ENCODE results near the gene RAB42. TPM values are rescaled to one million over a fixed set of nuclear protein-coding genes. Genes with fewer than 3 reads are reported as not detected.

The RAB42 gene
- total and polyA plus RNA-seq, 4 experiments from 2014 or later = 0.38 to 1.3 TPM; not detected in 2

GRCh38 chr1:28577052-28577678 lies 14.9 kb upstream of the RAB42 start:
- CTCF ChIA-PET (ENCODE audit: partially characterized antibody) = no interaction called here
- POLR2A ChIA-PET (ENCODE audit: partially characterized antibody) = interaction anchor here (1.0 to 9.1 kb wide), 6 partner anchors 15 to 159 kb away, joined by 3 to 234 read pairs (median 140); partner anchors contain the start of genes GMEB1, RCC1, RNU11 and TAF12

DNA sequence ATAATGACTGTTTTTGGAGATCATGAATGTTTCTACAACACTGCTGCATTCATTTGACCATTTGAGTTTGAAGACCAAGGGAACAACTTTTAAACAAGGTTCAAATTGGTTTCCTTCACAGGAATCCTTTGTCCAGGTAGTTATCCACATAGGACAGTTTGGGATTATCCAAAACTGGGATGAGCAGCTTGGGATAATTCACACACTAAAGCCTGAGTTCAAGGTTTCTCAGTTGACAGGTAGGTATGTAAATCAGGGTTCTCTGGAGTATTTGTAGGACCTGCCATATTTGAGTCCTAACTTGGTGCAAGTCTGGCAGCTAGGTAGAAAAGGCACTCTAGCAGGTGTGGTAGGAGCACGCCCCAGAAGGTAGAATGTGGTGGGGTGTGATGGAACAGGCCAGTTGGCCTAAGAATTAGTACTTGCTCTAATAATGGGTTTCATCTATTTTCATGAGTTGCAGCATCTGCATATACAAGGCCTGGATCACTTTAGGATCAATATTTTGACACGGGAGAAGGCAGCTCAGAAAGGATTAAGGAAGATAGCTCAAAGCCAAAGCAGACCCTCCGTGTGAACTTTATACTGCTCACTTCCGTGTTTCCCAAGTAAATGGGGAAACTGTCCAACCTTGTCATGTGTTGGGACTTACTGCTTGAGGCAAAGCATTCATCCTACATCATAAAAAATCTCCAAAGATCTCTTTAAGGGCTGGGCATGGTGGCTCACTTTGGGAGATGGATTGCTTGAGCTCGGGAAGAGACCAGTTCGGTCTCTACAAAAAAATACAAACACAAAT lies 14.1 kb upstream of the RAB42 start:
- intact Hi-C loops (cut with micrococcal nuclease) = no loop called here
- Histone ChIP-seq H3K4me1 (ENCODE audit: insufficient read depth, low read length) (peaks cover 33% of the 10 kb centered on the region), H3K36me3 (ENCODE audit: insufficient read depth, low read length) (peaks cover 39% of the 10 kb centered on the region), H3K27ac (ENCODE audit: low read depth, low read length) (no peak overlapping the region), H3K9me3 (ENCODE audit: control insufficient read depth in 1 of 2, low read length in 2 of 2) (no peaks in the 10 kb centered on the region), H3K27me3 (ENCODE audit: insufficient read depth, low read length) (no peaks in the 10 kb centered on the region), H3K4me3 (ENCODE audit: low read length in 2 of 2) (no peak overlapping the region)
- DNase-seq = no peak
- no peak overlapping the region for H3K4me3 Mint-ChIP-seq
- ChIA-PET CTCF (ENCODE audit: partially characterized antibody) (interaction anchor here (2.2 to 5.0 kb wide), 2 partner anchors 24 to 69 kb away, joined by 5 to 23 read pairs; partner anchors contain the start of gene TRNAU1AP), POLR2A (ENCODE audit: partially characterized antibody) (interaction anchor here (1.0 to 9.1 kb wide), 9 partner anchors 16 to 603 kb away, joined by 3 to 234 read pairs (median 33); partner anchors contain the start of genes GMEB1, RCC1, RNU11 and SRSF4)
- H3K4me1 Mint-ChIP-seq = peaks cover 19 to 50% (median 35%) of the 10 kb centered on the region in 4 donors
- peaks cover 39 to 54% of the 10 kb centered on the region in 2 donors for H3K36me3 Mint-ChIP-seq
- peaks cover 0 to 7% (median 0%) of the 10 kb centered on the region in 8 donors for H3K9me3 Mint-ChIP-seq
- H3K27ac Mint-ChIP-seq = peak overlapping the region; percentile 44 to 95 (median 74)
- no peaks in the 10 kb centered on the region for H3K27me3 Mint-ChIP-seq

More at GRCh38 chr1:28577052-28577678, 14.9 kb upstream of the RAB42 start:
- peaks cover 17 to 45% (median 30%) of the 10 kb centered on the region in 4 donors for H3K4me1 Mint-ChIP-seq
- no peak overlapping the region for H3K4me3 ChIP-seq (ENCODE audit: low read length in 2 of 2)
- intact Hi-C loops (cut with micrococcal nuclease) = no loop called here
- H3K9me3 ChIP-seq (ENCODE audit: control insufficient read depth in 1 of 2, low read length in 2 of 2) = no peaks in the 10 kb centered on the region
- H3K9me3 Mint-ChIP-seq = peaks cover 0 to 7% (median 0%) of the 10 kb centered on the region in 8 donors
- H3K4me1 ChIP-seq (ENCODE audit: insufficient read depth, low read length) = peaks cover 30% of the 10 kb centered on the region
- no peak for DNase-seq
- H3K27me3 ChIP-seq (ENCODE audit: insufficient read depth, low read length) = no peaks in the 10 kb centered on the region
- peak overlapping the region in 5 of 7 donors; percentile 55 to 95 (median 68) for H3K27ac Mint-ChIP-seq
- no peak overlapping the region for H3K4me3 Mint-ChIP-seq
- H3K27me3 Mint-ChIP-seq = no peaks in the 10 kb centered on the region
- peaks cover 39 to 54% of the 10 kb centered on the region in 2 donors for H3K36me3 Mint-ChIP-seq
- peaks cover 39% of the 10 kb centered on the region for H3K36me3 ChIP-seq (ENCODE audit: insufficient read depth, low read length)
- H3K27ac ChIP-seq (ENCODE audit: low read depth, low read length) = no peak overlapping the region

DNA sequence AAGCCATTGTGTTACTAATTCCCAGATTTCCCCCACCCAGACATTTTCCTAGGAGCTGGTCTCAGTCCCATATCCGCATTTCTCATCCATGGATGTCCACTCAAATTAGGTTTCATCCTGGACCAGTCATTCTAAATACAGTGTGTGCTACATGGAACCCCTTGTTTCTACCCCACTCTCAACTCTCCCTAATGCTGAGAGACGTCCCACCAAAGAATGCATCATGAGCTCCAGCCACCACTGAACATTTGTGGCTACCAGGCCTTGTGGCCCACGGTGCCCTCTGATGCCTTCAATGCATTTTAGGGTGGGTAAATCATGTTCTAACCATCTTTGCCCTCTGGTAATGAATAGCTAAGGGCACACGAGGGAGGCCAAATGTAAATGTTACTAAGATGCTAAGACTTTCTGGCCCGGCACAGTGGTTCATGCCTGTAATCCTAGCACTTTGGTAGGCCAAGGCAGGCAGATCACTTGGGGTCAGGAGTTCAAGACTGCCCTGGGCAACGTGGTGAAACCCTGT lies 13.3 kb upstream of the RAB42 start:
- Histone ChIP-seq H3K9me3 (ENCODE audit: control insufficient read depth in 1 of 2, low read length in 2 of 2) (no peaks in the 10 kb centered on the region), H3K36me3 (ENCODE audit: insufficient read depth, low read length) (peaks cover 39% of the 10 kb centered on the region), H3K4me1 (ENCODE audit: insufficient read depth, low read length) (peaks cover 33% of the 10 kb centered on the region), H3K4me3 (ENCODE audit: low read length in 2 of 2) (no peak overlapping the region), H3K27me3 (ENCODE audit: insufficient read depth, low read length) (no peaks in the 10 kb centered on the region), H3K27ac (ENCODE audit: low read depth, low read length) (no peak overlapping the region)
- Mint-ChIP-seq H3K36me3 (peaks cover 39 to 54% of the 10 kb centered on the region in 2 donors), H3K27ac (peak overlapping the region; percentile 26 to 95 (median 79)), H3K4me3 (peak overlapping the region in 5 of 8 donors; percentile 33 to 60 (median 37)), H3K9me3 (peaks cover 0 to 7% (median 0%) of the 10 kb centered on the region in 8 donors), H3K27me3 (no peaks in the 10 kb centered on the region), H3K4me1 (peaks cover 21 to 54% (median 38%) of the 10 kb centered on the region in 4 donors)
- no peak for DNase-seq
- intact Hi-C loops (cut with micrococcal nuclease) = no loop called here
- POLR2A ChIA-PET (ENCODE audit: partially characterized antibody) = interaction anchor here (0.6 to 9.1 kb wide), 11 partner anchors 8 to 602 kb away, joined by 3 to 234 read pairs (median 46); partner anchors contain the start of genes GMEB1, RCC1, RNU11 and SRSF4
- CTCF ChIA-PET (ENCODE audit: partially characterized antibody) = interaction anchor here (0.7 to 5.0 kb wide), 7 partner anchors 18 to 329 kb away, joined by 3 to 23 read pairs (median 5); partner anchors contain the start of genes TRNAU1AP and YTHDF2

GRCh38 chr1:28579401-28579800 lies 12.7 kb upstream of the RAB42 start:
- CTCF ChIA-PET (ENCODE audit: partially characterized antibody) = interaction anchor here (0.7 to 5.0 kb wide), 11 partner anchors 19 to 333 kb away, joined by 3 to 23 read pairs (median 3); partner anchors contain the start of genes TRNAU1AP and YTHDF2
- H3K4me3 ChIP-seq (ENCODE audit: low read length in 2 of 2) = peak overlapping the region in 1 of 2 donors; percentile 99
- H3K36me3 Mint-ChIP-seq = peaks cover 39 to 54% of the 10 kb centered on the region in 2 donors
- no peaks in the 10 kb centered on the region for H3K27me3 ChIP-seq (ENCODE audit: insufficient read depth, low read length)
- H3K27me3 Mint-ChIP-seq = no peaks in the 10 kb centered on the region
- H3K27ac ChIP-seq (ENCODE audit: low read depth, low read length) = peak overlapping the region; percentile 82
- peaks cover 21 to 54% (median 38%) of the 10 kb centered on the region in 4 donors for H3K4me1 Mint-ChIP-seq
- H3K36me3 ChIP-seq (ENCODE audit: insufficient read depth, low read length) = peaks cover 37% of the 10 kb centered on the region
- peaks cover 0 to 7% (median 0%) of the 10 kb centered on the region in 8 donors for H3K9me3 Mint-ChIP-seq
- H3K4me3 Mint-ChIP-seq = peak overlapping the region; percentile 94 to 99 (median 98)
- peak overlapping the region; percentile 65 to 97 (median 84) for H3K27ac Mint-ChIP-seq
- DNase-seq = no peak
- intact Hi-C loops (cut with micrococcal nuclease) = no loop called here
- H3K4me1 ChIP-seq (ENCODE audit: insufficient read depth, low read length) = peaks cover 33% of the 10 kb centered on the region
- no peaks in the 10 kb centered on the region for H3K9me3 ChIP-seq (ENCODE audit: control insufficient read depth in 1 of 2, low read length in 2 of 2)
- POLR2A ChIA-PET (ENCODE audit: partially characterized antibody) = interaction anchor here (0.6 to 9.1 kb wide), 16 partner anchors 8 to 1851 kb away, joined by 3 to 234 read pairs (median 38); partner anchors contain the start of genes ATP5IF1, GMEB1, RAB42 and RCC1

DNA sequence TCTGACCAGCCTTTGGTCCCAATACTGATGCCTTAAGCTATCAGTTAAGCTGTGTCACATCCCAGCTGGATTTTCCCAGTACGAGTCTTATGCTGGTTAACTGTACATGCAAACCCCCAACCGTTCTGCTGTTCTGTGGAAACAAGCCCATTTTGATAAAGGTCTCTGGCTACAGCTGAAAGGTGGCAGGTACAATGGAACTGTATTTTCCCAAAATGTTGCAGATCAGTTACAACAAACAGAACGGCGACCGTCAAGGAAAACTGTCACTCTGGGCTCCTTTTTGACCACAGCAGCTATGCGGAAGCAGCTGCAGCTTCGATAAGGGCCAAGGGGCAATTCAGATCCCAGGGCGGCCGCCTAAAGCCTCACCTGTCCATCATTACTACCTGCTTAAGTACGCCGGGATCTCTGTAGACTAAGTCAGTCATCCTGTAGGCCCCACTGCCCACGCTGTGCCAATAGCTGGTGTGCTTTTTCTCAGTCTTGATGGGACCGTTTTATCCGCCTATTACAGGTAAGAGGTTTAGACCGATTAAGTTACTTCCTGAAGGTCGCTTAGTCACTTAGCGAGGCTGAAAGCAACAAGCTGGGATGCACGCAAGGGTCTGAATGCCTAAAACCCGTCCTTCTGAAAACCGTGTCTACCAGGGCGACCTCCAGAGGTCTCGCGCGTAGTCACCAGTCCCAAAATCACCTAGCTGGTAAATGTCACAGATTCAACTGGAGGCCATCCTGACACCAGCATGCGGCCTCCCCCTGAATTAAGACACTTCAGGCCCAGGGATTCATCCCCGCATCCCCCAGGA lies 11.1 kb upstream of the RAB42 start:
- intact Hi-C loops (cut with micrococcal nuclease) = loop anchor here (1.0 to 5.0 kb wide), 9 partner anchors 28 to 601 kb away; partner anchors contain the start of genes RCC1, RNU11, SESN2 and SRSF4
- Histone ChIP-seq H3K4me1 (ENCODE audit: insufficient read depth, low read length) (peaks cover 33% of the 10 kb centered on the region), H3K36me3 (ENCODE audit: insufficient read depth, low read length) (peaks cover 32% of the 10 kb centered on the region), H3K27me3 (ENCODE audit: insufficient read depth, low read length) (no peaks in the 10 kb centered on the region), H3K27ac (ENCODE audit: low read depth, low read length) (peak overlapping the region; percentile 82), H3K4me3 (ENCODE audit: low read length in 2 of 2) (peak overlapping the region; percentile 82 to 99), H3K9me3 (ENCODE audit: control insufficient read depth in 1 of 2, low read length in 2 of 2) (no peaks in the 10 kb centered on the region)
- Mint-ChIP-seq H3K4me1 (peaks cover 21 to 54% (median 38%) of the 10 kb centered on the region in 4 donors), H3K36me3 (peaks cover 32 to 46% of the 10 kb centered on the region in 2 donors), H3K27ac (peak overlapping the region; percentile 88 to 98 (median 95)), H3K9me3 (peaks cover 0 to 7% (median 0%) of the 10 kb centered on the region in 8 donors), H3K27me3 (no peaks in the 10 kb centered on the region), H3K4me3 (peak overlapping the region; percentile 94 to 99 (median 98))
- ChIA-PET POLR2A (ENCODE audit: partially characterized antibody) (interaction anchor here (0.6 to 9.1 kb wide), 49 partner anchors 10 to 1691 kb away, joined by 3 to 234 read pairs (median 6); partner anchors contain the start of genes ATP5IF1, EPB41, EYA3 and GMEB1), CTCF (ENCODE audit: partially characterized antibody) (interaction anchor here (0.6 to 5.0 kb wide), 25 partner anchors 10 to 800 kb away, joined by 3 to 23 read pairs (median 4); partner anchors contain the start of genes GMEB1, MED18, TAF12 and TRNAU1AP)
- peak; percentile 17 to 83 (median 68) for DNase-seq
